DMS79 treated with DMSO at 0.1 percent for 48 hours (cell line): Measurements from ENCODE around the gene CNTNAP4.

Source experiments
- DNase-seq: peaks from one replicate; lab custom pipeline; 2025; lab: John Stamatoyannopoulos, UW

Gene CNTNAP4

GRCh38 chr16:76490036-76490639, 212.9 kb downstream of the CNTNAP4 start:
- DNase-seq = no peak

GRCh38 chr16:76500006-76500405, 222.8 kb downstream of the CNTNAP4 start:
- no peak for DNase-seq

- no peak for DNase-seq
Observed at GRCh38 chr16:76502063-76502462, 224.9 kb downstream of the CNTNAP4 start.

- no peak for DNase-seq
Observed at GRCh38 chr16:76502555-76502954, 225.4 kb downstream of the CNTNAP4 start.

GRCh38 chr16:76503091-76503490, 225.9 kb downstream of the CNTNAP4 start:
- no peak for DNase-seq

DNA sequence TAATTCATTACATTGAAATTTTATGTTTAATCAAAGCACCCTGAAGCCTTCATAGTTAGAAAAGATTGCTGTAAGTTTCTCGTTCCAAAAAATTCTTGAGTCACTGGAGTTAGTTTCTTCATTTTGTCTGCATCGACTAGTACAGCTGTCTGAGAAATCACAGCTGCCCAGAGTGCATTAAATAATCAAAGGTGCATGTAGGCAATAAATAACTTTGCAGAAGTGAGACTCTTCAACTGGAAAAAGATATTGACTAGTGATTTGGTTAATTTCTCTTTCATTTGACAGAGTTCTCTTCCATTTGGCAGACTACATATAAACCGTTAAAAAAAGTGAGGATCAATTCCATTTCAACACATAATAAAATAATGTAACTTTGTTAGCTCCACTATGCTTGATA, 234.0 kb downstream of the CNTNAP4 start:
- no peak for DNase-seq

DNA sequence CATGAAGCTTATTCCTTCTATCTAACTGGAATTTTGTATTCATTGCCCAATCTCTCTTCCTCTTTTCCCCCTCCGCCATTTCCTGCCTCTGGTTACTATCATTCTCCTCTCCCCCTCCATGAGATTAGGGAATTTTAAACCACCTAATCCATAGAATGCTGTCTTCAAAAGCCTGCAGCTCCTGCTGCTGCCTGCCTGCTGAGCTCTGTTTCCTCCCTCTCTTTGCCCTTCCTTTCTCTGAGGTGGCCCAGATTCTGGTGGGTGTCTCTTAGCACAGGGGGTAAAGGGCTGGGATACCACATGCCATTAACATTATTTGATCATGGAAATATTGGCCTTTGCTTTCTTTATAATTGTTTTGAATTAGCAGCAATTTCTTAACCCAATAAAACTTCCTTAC, 241.6 kb downstream of the CNTNAP4 start:
- no peak for DNase-seq

DNA sequence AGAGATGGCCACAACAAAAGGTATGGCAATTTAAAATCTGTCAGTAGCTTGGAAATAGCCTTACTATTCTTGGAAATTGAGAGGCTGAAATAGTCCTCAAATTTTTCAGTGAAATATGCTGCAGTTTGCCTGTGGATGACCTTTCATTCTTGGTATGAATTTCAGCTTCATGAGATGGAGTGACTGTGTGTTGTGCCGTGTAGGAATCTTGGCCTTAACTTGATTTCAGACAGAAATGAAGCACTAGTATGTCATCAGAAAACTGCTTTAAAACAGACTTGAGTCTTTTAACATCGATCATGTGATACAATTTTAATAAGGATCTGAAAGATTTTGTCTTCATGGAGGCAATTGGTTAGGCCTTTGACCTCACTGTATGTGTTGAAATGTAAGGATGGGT, 247.2 kb downstream of the CNTNAP4 start:
- no peak for DNase-seq

- no peak for DNase-seq
Observed at GRCh38 chr16:76524769-76525168, 247.6 kb downstream of the CNTNAP4 start.

GRCh38 chr16:76527244-76527643, 250.0 kb downstream of the CNTNAP4 start:
- DNase-seq = no peak

GRCh38 chr16:76529120-76529519, 251.9 kb downstream of the CNTNAP4 start:
- DNase-seq = no peak

GRCh38 chr16:76531236-76531635, 254.0 kb downstream of the CNTNAP4 start:
- DNase-seq = no peak

DNA sequence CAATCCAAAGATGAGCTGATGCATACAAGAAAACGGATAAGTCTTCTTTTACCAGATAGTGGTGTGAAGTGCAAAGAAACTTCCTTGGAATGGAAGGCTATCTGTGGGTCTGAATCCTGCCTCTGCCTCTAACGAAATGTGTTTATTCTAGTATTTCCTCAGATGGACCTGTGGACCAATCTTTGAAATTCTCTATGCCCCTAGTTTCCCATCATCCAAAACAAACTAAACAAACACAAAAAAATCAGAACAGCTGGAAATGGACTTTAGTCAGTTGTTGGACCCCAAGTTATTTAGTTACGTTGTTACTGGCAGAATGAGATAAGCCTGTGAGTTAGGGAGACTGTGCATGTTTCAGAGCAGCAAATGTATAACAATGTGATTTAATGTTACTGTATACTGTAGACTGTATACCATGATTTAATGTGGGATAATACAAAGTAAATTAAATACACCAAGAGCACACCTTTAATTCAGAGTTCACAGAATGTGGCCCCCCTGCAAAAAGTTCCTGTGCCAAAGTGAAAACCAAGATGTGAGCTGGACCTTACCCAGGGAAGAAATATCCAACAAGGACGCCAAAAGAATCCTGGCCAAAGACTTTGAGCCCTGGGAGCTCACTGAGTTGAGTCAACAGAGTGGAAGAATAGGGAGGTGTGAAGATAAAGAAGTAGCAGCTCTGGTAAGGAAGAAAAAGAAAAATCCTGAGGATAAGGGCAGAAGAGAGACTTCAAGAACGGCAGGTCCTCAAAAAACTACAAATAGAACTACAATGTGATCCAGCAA, 255.2 kb downstream of the CNTNAP4 start:
- no peak for DNase-seq

DNA sequence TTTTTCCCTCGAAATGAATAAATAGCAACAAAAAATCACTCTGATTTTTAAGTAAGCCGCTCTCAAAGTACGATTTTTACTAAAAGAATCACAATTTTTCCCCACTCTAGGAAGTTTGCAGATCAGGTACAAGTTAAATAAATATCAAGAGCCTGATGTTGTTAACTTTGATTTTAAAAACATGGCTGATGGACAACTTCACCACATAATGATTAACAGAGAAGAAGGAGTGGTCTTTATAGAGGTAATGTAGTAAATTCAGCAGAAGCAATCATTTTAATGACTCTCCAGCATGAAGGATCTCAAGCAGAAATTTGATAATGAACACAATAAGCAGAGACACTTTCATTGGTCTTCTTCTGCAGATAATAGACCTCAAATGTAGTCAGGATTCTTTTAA, 262.4 kb downstream of the CNTNAP4 start:
- DNase-seq = no peak

DNA sequence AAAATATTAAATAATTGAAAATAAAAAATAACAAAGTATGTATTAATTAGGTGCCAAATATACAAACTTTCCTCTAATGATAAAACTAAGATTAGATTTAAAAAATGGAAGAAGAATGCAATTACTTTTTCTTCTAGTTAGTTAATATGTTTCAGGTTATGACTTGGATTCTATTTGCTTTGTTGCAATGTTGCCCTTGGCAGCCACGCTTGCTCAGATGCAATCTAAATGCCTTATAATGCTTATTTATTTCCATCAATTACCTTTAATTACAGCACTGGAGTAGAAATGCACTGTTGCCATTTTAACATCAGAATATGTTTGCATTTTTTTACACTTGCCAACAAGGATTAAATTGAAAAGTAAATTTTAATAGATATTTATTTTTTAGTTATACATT, 263.9 kb downstream of the CNTNAP4 start:
- no peak for DNase-seq

- no peak for DNase-seq
Observed at GRCh38 chr16:76565542-76565941, 288.3 kb downstream of the CNTNAP4 start.

- DNase-seq = no peak
Observed at GRCh38 chr16:76571755-76572154, 294.6 kb downstream of the CNTNAP4 start.

DNA sequence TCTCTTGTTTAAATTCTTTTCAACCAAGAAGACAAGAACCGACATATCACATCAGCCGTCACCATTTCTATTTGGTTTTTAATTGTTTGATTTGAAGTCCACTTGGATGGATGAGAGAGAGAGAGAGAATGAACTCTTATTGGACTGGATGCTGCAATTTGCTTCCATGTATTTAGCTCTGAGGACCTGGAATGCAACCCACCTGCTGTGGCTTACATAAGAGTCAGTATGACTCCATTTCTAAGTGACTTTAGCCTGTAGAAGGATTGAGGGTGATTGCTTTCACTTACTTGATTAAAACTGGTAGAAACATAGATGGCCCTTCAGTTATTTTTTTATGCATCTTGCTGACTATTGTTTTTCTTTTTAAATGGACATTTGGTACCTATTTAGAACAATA, 296.1 kb downstream of the CNTNAP4 start:
- no peak for DNase-seq

DNA sequence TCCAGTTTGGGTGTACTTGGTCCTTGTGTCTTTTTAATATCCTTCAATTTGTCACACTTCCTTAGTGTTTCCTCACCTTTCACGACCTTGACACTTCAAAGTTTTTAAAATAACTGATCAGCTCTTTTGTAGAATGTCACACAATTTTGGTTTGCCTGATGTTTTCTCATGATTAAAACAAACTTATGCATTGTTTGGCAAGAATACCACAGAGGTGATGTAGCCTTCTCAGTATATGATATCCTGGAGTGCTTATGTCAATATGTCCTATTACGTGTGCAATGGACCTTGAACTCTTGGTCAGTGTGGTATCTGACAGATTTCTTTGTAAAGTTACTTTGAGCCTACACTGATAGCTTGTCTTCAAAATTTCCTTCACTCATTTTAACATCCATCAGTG, 297.4 kb downstream of the CNTNAP4 start:
- DNase-seq = no peak

- DNase-seq = no peak
Observed at GRCh38 chr16:76576526-76576925, 299.3 kb downstream of the CNTNAP4 start.

GRCh38 chr16:76577003-76577402, 299.8 kb downstream of the CNTNAP4 start:
- no peak for DNase-seq

DNA sequence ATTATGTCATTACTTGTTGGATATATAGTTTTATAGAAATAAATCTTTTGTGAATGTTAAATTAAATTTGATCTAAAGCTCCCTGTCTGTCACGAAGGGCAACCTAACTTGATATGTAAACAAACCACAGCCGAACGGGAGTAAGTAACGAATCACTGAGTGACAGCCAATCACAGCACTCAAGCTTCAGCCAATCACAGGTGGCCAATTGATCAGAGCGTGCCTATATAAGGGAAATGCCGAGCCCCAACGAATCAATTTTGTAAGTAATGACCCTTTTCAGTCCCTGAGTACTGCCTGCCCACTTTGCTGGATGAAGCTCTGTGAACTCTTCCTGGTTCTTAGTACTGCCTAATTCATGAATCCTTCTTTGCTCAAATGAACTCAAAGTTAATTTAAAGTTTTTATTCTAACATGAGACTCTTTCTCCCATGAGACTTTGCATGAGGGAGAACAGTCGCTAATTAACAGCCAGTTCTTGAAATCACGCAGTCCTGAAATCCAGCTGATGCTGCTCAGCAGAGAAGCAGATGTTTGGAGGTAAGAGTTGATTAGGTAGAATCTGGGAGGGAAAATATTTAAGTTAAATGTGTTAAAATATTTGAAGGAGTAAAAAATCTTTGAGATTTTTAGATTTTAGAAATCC, 302.2 kb downstream of the CNTNAP4 start:
- no peak for DNase-seq

GRCh38 chr16:76583466-76583865, 306.3 kb downstream of the CNTNAP4 start:
- DNase-seq = no peak
